ENCODE data around the gene SHISA5.

DNA sequence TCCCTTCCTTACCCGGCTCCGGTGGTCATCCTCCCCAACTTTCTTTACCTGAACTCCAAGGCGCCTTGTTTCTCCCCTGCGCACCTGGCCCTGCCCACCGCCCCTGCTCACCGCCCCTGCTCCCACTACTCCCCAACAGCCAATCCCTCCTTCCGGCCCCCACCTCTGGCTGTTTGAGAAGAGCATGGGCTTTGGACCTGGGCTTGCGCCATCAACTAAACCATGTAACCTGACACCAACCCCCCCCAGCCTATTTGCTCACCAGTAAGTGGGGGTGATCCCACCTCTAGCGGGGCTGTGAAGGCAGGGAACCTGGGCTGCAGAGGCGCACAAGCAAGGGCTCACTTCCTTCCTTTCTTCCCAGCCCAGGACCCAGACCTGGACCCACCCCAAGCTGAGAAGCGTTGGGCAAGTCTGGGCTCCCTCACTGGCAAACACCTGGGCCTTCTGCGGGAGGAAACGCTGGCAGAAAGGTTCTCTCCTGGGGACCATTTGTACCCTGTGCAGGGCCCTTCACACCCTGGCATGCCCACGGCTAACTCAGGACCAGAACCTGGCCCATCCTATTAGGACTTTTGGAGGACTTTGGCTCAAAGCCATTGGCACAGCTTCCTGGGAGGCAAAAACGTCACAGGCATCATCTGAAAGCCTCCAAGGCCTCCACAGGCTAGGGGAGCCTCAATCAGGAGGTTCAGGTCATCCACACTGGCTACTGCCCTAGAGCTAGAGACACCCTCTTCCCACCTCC, 73.8 kb downstream of the SHISA5 start, which contains the start of gene PLXNB1:
- no peak for TF ChIP-seq EZH2 (IDR thresholded peaks at IDR 0.05)
- TF ChIP-seq POLR2AphosphoS5 (IDR thresholded peaks at IDR 0.05; ENCODE audit: borderline replicate concordance, low read depth, low read length), result 0 out of 2 replicates have a peak, but pooled peaks have one; percentile 29
- TF ChIP-seq FOXP2 (optimal IDR thresholded peaks at IDR 0.05; ENCODE audit: control extremely low read depth, extremely low read length, insufficient read depth), result no peak

Measured in SK-N-MC (cell line).